Measurements from ENCODE around the gene RPS4Y1.
A peak's percentile ranks its signal among the peaks of the same experiment; 100 is the strongest.
"Not testable (repeated sequence)": the region's sequence is repeated elsewhere in the genome, so short reads cannot be mapped to it uniquely, and the experiment has no call there.

RPS4Y1 gene

GRCh38 chrY:2841471-2841893, at the start of gene RPS4Y1:
RPS4Y1 (plus strand) TSS chrY:2841602; CDS start chrY:2841625, 23 bp downstream.
- ChIA-PET CTCF (no interaction called here), POLR2A (interaction anchor here (0.6 kb wide), 1 partner anchor 125 kb away, joined by 4 read pairs; no protein-coding TSS in a partner anchor)
- DNase-seq (ENCODE audit: extremely low spot score), result peak; percentile 25
- TF ChIP-seq, protein P1, sequence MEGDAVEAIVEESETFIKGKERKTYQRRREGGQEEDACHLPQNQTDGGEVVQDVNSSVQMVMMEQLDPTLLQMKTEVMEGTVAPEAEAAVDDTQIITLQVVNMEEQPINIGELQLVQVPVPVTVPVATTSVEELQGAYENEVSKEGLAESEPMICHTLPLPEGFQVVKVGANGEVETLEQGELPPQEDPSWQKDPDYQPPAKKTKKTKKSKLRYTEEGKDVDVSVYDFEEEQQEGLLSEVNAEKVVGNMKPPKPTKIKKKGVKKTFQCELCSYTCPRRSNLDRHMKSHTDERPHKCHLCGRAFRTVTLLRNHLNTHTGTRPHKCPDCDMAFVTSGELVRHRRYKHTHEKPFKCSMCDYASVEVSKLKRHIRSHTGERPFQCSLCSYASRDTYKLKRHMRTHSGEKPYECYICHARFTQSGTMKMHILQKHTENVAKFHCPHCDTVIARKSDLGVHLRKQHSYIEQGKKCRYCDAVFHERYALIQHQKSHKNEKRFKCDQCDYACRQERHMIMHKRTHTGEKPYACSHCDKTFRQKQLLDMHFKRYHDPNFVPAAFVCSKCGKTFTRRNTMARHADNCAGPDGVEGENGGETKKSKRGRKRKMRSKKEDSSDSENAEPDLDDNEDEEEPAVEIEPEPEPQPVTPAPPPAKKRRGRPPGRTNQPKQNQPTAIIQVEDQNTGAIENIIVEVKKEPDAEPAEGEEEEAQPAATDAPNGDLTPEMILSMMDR (IDR thresholded peaks at IDR 0.05; ENCODE audit: control extremely low read depth, extremely low read depth, low read depth, missing control alignments), result no peak

DNA sequence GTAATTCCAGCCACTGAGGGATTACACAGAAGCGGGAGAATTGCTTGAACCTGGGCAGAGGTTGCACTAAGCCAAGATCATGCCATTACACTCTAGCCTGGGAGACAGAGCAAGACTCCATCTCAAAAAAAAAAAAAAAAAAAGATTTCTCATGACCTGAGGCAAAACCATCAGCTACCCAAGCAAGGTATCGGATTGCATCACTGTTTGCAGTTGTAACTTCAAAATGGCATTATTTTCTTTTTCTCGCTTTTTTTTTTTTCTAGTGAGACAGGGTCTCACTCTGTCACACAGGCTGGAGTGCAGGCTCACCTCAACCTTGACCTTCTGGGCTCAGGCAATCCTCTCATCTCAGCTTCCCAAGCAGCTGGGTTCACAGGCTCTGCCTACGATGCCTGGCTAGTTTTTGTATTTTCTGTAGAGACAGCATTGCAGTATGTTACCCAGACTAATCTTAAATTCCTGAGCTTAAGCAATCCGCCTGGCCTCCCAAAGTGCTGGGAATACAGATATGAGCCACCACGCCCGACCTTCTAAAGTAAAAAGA, 44.4 kb upstream of the RPS4Y1 start:
- DNase-seq (ENCODE audit: extremely low spot score), result no peak
- TF ChIP-seq, protein P1 (IDR thresholded peaks at IDR 0.05; ENCODE audit: control extremely low read depth, extremely low read depth, low read depth, missing control alignments), result no peak
- ChIA-PET POLR2A (no interaction called here), CTCF (no interaction called here)

DNA sequence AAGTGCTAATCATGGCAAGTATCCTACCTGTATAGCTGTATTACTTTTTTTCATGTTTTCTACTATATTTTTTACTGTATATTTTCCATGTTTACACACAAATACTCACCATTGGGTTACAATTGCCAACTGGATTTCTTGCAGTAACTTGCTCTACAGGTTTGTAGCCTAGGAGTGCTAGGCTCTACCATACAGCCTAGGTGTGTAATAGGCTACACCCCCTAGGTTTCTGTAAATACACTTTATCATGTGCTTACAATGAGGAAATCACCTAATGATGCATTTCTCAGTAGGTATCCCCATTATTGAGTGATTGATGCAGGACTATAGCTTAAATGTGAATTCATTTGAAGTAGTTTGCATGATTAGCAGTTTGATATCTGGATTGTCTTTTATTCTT, 43.4 kb upstream of the RPS4Y1 start:
- no peak for DNase-seq (ENCODE audit: extremely low spot score)
- TF ChIP-seq, protein P1 (IDR thresholded peaks at IDR 0.05; ENCODE audit: control extremely low read depth, extremely low read depth, low read depth, missing control alignments), result no peak
- POLR2A ChIA-PET, result no interaction called here
- CTCF ChIA-PET, result no interaction called here

DNA sequence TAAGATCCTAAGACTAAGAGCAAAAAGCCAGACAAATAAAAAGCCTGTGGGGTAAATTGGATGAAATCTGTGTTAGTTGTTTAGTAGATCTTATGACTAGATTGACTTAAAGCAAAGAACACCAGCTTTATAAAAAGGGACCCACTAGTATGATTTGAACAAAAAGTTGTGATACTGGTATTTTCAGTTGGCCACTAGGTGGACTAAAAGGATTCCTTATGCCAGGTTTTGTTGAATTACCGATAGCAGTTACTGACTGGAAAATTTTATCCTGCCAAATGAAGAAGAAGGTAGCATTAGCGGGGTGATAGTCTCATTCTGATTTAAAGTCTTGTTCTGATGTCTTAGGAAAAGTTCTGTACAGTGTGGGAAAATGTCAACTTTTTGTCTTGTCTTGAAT, 41.2 kb upstream of the RPS4Y1 start:
- CTCF ChIA-PET, result interaction anchor here (1.3 kb wide), 1 partner anchor 15 kb away, joined by 4 read pairs; no protein-coding TSS in a partner anchor
- POLR2A ChIA-PET, result no interaction called here
- TF ChIP-seq, protein P1 (IDR thresholded peaks at IDR 0.05; ENCODE audit: control extremely low read depth, extremely low read depth, low read depth, missing control alignments), result peak; percentile 15
- DNase-seq (ENCODE audit: extremely low spot score), result peak; percentile 3

GRCh38 chrY:2817146-2817896, 24.1 kb upstream of the RPS4Y1 start:
- POLR2A ChIA-PET; CTCF ChIA-PET; DNase-seq (ENCODE audit: extremely low spot score): not testable (repeated sequence)

DNA sequence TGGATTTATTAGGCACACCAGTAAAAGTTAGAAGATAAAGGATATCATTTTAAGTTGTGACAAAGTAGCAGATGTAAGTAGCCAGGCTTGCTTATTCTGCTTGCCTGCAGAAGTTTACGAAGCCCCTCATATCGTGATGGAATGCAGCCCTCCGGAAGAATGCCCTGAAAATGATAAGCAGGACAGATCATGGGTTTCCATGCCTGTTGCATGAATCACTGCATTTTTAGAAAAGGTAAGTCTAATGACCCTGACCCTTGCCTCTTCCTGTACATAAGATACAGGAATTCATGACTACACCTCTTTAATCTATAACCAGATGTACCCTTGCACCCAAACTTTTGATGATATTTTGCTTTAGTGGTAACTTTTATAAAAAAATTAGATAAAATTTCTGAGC, 16.9 kb upstream of the RPS4Y1 start:
- no peak for DNase-seq (ENCODE audit: extremely low spot score)
- CTCF ChIA-PET, result interaction anchor here (0.7 kb wide), 1 partner anchor 16 kb away, joined by 3 read pairs; no protein-coding TSS in a partner anchor
- POLR2A ChIA-PET, result no interaction called here
- TF ChIP-seq, protein P1 (IDR thresholded peaks at IDR 0.05; ENCODE audit: control extremely low read depth, extremely low read depth, low read depth, missing control alignments), result no peak

GRCh38 chrY:2828497-2828896, 12.9 kb upstream of the RPS4Y1 start:
- ChIA-PET POLR2A (no interaction called here), CTCF (no interaction called here)
- TF ChIP-seq, protein P1 (IDR thresholded peaks at IDR 0.05; ENCODE audit: control extremely low read depth, extremely low read depth, low read depth, missing control alignments), result no peak
- no peak for DNase-seq (ENCODE audit: extremely low spot score)
